ENCODE data around the gene IER5. TPM values are rescaled to one million over a fixed set of nuclear protein-coding genes. Genes with fewer than 3 reads are reported as not detected.

The IER5 gene
- total RNA-seq, 4 donors from 2014 or later = 4.9 to 9.9 (median 6.4) TPM

- TF ChIP-seq CTCF (IDR thresholded peaks at IDR 0.05; ENCODE audit: low read depth) = no peak
Measured at GRCh38 chr1:181064011-181064623, 24.4 kb upstream of the IER5 start.

- TF ChIP-seq CTCF (IDR thresholded peaks at IDR 0.05; ENCODE audit: low read depth) = no peak
Measured at GRCh38 chr1:181064702-181065101, 23.8 kb upstream of the IER5 start.

GRCh38 chr1:181073638-181074037, 14.9 kb upstream of the IER5 start:
- no peak for TF ChIP-seq CTCF (IDR thresholded peaks at IDR 0.05; ENCODE audit: low read depth)

GRCh38 chr1:181075766-181076350, 12.6 kb upstream of the IER5 start:
- no peak for TF ChIP-seq CTCF (IDR thresholded peaks at IDR 0.05; ENCODE audit: low read depth)

GRCh38 chr1:181076852-181077251, 11.6 kb upstream of the IER5 start:
- TF ChIP-seq CTCF (IDR thresholded peaks at IDR 0.05; ENCODE audit: low read depth) = no peak

- no peak for TF ChIP-seq CTCF (IDR thresholded peaks at IDR 0.05; ENCODE audit: low read depth)
Measured at GRCh38 chr1:181077576-181078242, 10.8 kb upstream of the IER5 start.

- no peak for TF ChIP-seq CTCF (IDR thresholded peaks at IDR 0.05; ENCODE audit: low read depth)
Measured at GRCh38 chr1:181079382-181079781, 9.1 kb upstream of the IER5 start.
